ENCODE results near the gene ESYT1.

Gene ESYT1

GRCh38 chr12:56190695-56191155 lies 62.7 kb downstream of the ESYT1 start:
- DNase-seq, result no peak

GRCh38 chr12:56192582-56192981 lies 64.5 kb downstream of the ESYT1 start:
- DNase-seq, result no peak

DNA sequence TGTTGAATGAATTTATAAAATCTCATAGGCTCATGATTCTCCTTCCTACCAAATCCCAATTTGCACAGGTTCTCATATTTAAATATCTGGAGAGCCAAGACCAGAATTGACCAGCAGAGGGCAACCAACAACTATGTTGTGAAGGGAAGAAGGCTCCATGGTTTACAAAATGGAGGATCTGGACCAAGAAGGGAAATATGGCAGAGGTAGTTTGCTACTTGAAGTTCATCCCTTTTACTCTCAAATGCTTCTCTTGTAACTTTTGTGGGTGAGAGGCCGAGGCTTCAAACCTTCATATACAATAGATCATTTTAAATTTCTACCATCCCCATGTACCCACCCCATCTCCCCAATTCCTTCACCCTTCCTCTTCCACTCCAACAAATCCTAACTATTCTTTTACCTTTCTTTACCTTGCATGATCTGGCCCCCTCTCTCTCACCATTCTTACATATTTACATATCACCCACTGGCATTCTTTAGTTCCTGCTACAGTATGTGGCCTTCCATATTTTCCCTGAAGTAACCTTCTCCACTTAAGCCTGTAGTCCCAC lies 65.0 kb downstream of the ESYT1 start:
- peak; percentile 14 for DNase-seq
